ENCODE results near the gene PCBP3. TPM values are rescaled to one million over a fixed set of nuclear protein-coding genes. Genes with fewer than 3 reads are reported as not detected.

PCBP3 gene
- total RNA-seq, 2 donors from 2014 or later = 0.77 to 17.2 TPM

GRCh38 chr21:45855248-45855811 lies 211.8 kb downstream of the PCBP3 start:
- no peak for DNase-seq (ENCODE audit: low spot score)

DNA sequence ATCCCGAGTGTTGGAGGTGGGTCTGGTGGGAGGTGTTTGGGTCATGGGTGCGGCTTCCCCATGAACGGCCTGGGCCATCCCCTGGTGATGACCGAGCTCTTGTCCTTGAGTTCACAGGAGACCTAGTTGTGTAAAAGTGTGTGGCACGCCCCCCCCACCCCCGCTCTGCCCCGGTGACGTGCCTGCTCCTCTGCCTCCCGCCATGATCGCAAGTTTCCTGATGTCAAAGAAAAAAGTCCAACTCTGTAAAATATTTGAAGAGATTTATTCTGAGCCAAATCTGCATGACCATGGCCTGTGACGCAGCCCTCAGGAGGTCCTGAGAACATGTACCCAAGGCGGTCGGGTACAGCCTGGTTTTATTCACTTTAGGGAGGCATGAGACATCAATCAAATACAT lies 212.9 kb downstream of the PCBP3 start:
- no peak overlapping the region for H3K27ac ChIP-seq
- H3K4me3 ChIP-seq = no peak overlapping the region
- no peaks in the 10 kb centered on the region for H3K4me1 ChIP-seq (replicated peaks)
- no peaks in the 10 kb centered on the region for H3K36me3 ChIP-seq
- DNase-seq (ENCODE audit: low spot score) = no peak
- no peaks in the 10 kb centered on the region for H3K9me3 ChIP-seq
- intact Hi-C loops (cut with DNase I) = no loop called here
- 92% methylated on average over 13 of the region's 13 CpGs for WGBS
- TF ChIP-seq POLR2A (IDR thresholded peaks at IDR 0.05) = no peak
- TF ChIP-seq, protein P1, sequence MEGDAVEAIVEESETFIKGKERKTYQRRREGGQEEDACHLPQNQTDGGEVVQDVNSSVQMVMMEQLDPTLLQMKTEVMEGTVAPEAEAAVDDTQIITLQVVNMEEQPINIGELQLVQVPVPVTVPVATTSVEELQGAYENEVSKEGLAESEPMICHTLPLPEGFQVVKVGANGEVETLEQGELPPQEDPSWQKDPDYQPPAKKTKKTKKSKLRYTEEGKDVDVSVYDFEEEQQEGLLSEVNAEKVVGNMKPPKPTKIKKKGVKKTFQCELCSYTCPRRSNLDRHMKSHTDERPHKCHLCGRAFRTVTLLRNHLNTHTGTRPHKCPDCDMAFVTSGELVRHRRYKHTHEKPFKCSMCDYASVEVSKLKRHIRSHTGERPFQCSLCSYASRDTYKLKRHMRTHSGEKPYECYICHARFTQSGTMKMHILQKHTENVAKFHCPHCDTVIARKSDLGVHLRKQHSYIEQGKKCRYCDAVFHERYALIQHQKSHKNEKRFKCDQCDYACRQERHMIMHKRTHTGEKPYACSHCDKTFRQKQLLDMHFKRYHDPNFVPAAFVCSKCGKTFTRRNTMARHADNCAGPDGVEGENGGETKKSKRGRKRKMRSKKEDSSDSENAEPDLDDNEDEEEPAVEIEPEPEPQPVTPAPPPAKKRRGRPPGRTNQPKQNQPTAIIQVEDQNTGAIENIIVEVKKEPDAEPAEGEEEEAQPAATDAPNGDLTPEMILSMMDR (IDR thresholded peaks at IDR 0.05) = no peak
- no peak for TF ChIP-seq POLR2AphosphoS5 (IDR thresholded peaks at IDR 0.05)
- H3K27me3 ChIP-seq (replicated peaks; ENCODE audit: insufficient read depth) = no peaks in the 10 kb centered on the region

More at GRCh38 chr21:45855248-45855811, 211.8 kb downstream of the PCBP3 start:
- no peaks in the 10 kb centered on the region for H3K9me3 ChIP-seq
- no peak overlapping the region for H3K27ac ChIP-seq
- no peaks in the 10 kb centered on the region for H3K4me1 ChIP-seq (replicated peaks)
- TF ChIP-seq, protein P1 (IDR thresholded peaks at IDR 0.05) = no peak
- no peak for TF ChIP-seq POLR2AphosphoS5 (IDR thresholded peaks at IDR 0.05)
- no peak for TF ChIP-seq POLR2A (IDR thresholded peaks at IDR 0.05)
- no peak overlapping the region for H3K4me3 ChIP-seq
- 85% methylated on average over 18 of the region's 18 CpGs for WGBS
- H3K27me3 ChIP-seq (replicated peaks; ENCODE audit: insufficient read depth) = no peaks in the 10 kb centered on the region
- intact Hi-C loops (cut with DNase I) = no loop called here
- H3K36me3 ChIP-seq = no peaks in the 10 kb centered on the region

- DNase-seq (ENCODE audit: low spot score) = no peak
- intact Hi-C loops (cut with DNase I) = no loop called here
- TF ChIP-seq POLR2A (IDR thresholded peaks at IDR 0.05) (no peak), POLR2AphosphoS5 (IDR thresholded peaks at IDR 0.05) (no peak)
- TF ChIP-seq, protein P1 (IDR thresholded peaks at IDR 0.05) = no peak
- WGBS = 91% methylated on average over 3 of the region's 3 CpGs
- no peaks in the 10 kb centered on the region for H3K36me3 ChIP-seq
- H3K4me1 ChIP-seq (replicated peaks) = no peaks in the 10 kb centered on the region
- H3K9me3 ChIP-seq = no peaks in the 10 kb centered on the region
- no peak overlapping the region for H3K27ac ChIP-seq
- H3K4me3 ChIP-seq = no peak overlapping the region
- H3K27me3 ChIP-seq (replicated peaks; ENCODE audit: insufficient read depth) = no peaks in the 10 kb centered on the region
These were observed 213.4 kb downstream of the PCBP3 start for GRCh38 chr21:45856906-45857305.

- DNase-seq (ENCODE audit: low spot score) = no peak
- H3K27me3 ChIP-seq (replicated peaks; ENCODE audit: insufficient read depth) = no peaks in the 10 kb centered on the region
- 82% methylated on average over 6 of the region's 6 CpGs for WGBS
- no peak overlapping the region for H3K27ac ChIP-seq
- no peak overlapping the region for H3K4me3 ChIP-seq
- no peaks in the 10 kb centered on the region for H3K36me3 ChIP-seq
- intact Hi-C loops (cut with DNase I) = no loop called here
- no peaks in the 10 kb centered on the region for H3K4me1 ChIP-seq (replicated peaks)
- no peaks in the 10 kb centered on the region for H3K9me3 ChIP-seq
- TF ChIP-seq, protein P1 (IDR thresholded peaks at IDR 0.05) = no peak
- TF ChIP-seq POLR2AphosphoS5 (IDR thresholded peaks at IDR 0.05) = no peak
- no peak for TF ChIP-seq POLR2A (IDR thresholded peaks at IDR 0.05)
These were observed 214.2 kb downstream of the PCBP3 start for GRCh38 chr21:45857761-45858160.

DNA sequence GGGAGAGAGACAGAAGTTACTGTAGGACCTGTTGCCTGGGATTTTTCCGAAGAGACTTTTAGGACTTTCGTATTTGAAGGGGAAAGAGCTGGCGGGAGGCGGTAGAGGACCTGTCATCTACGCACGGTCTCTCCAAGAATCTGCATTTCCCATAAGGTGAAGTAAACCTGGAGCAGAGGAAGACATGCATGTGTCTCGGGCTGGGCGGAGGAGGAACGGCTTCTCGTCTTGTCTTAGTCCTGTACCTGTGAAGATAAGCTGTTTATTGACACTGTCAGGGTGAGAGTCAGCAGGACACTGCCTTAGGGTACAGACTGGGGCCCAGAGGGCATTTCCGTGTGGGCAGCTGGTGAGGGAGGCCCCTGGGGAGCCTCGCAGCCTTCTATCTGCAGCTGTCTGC lies 214.7 kb downstream of the PCBP3 start:
- H3K4me3 ChIP-seq = no peak overlapping the region
- TF ChIP-seq, protein P1 (IDR thresholded peaks at IDR 0.05) = no peak
- no peak for TF ChIP-seq POLR2A (IDR thresholded peaks at IDR 0.05)
- no peak for TF ChIP-seq POLR2AphosphoS5 (IDR thresholded peaks at IDR 0.05)
- H3K27me3 ChIP-seq (replicated peaks; ENCODE audit: insufficient read depth) = no peaks in the 10 kb centered on the region
- H3K27ac ChIP-seq = no peak overlapping the region
- H3K9me3 ChIP-seq = no peaks in the 10 kb centered on the region
- intact Hi-C loops (cut with DNase I) = no loop called here
- no peak for DNase-seq (ENCODE audit: low spot score)
- H3K4me1 ChIP-seq (replicated peaks) = no peaks in the 10 kb centered on the region
- WGBS = 95% methylated on average over 12 of the region's 12 CpGs
- no peaks in the 10 kb centered on the region for H3K36me3 ChIP-seq
